HG02798 (cell line): Measurements from ENCODE around the gene RAI1.
A peak's percentile ranks its signal among the peaks of the same experiment; 100 is the strongest.

Experiments used
- ATAC-seq: cut with Tn5 transposase; IDR thresholded peaks from one replicate; pipeline ENCODE4 v1.9.1; 2021; ENCODE audit warnings: mild to moderate bottlenecking; ENCODE audit not compliant: unreplicated experiment, poor library complexity

The RAI1 gene

GRCh38 chr17:17742688-17743390, 61.6 kb downstream of the RAI1 start:
- no peak for ATAC-seq

- no peak for ATAC-seq
These were observed 62.3 kb downstream of the RAI1 start for GRCh38 chr17:17743391-17744112.

- no peak for ATAC-seq
These were observed 62.9 kb downstream of the RAI1 start for GRCh38 chr17:17744116-17744515.

- ATAC-seq = no peak
These were observed 64.5 kb downstream of the RAI1 start for GRCh38 chr17:17745476-17746455.

- ATAC-seq = no peak
These were observed 66.9 kb downstream of the RAI1 start for GRCh38 chr17:17748179-17748578.

- no peak for ATAC-seq
These were observed 67.3 kb downstream of the RAI1 start for GRCh38 chr17:17748604-17749003.

- ATAC-seq = no peak
These were observed 67.9 kb downstream of the RAI1 start for GRCh38 chr17:17749025-17749772.

GRCh38 chr17:17749921-17750320, 68.7 kb downstream of the RAI1 start:
- ATAC-seq = no peak

- peak; percentile 23 for ATAC-seq
These were observed 69.6 kb downstream of the RAI1 start for GRCh38 chr17:17750881-17751280.

GRCh38 chr17:17751489-17752088, 70.3 kb downstream of the RAI1 start:
- ATAC-seq = no peak

- peak; percentile 88 for ATAC-seq
These were observed 71.0 kb downstream of the RAI1 start for GRCh38 chr17:17752089-17752820.

- no peak for ATAC-seq
These were observed 71.6 kb downstream of the RAI1 start for GRCh38 chr17:17752821-17753321.

GRCh38 chr17:17754719-17755686, 73.7 kb downstream of the RAI1 start:
- ATAC-seq = no peak

GRCh38 chr17:17755715-17756114, 74.5 kb downstream of the RAI1 start:
- no peak for ATAC-seq

GRCh38 chr17:17757391-17757791, 76.1 kb downstream of the RAI1 start:
- no peak for ATAC-seq

GRCh38 chr17:17757956-17758845, 76.9 kb downstream of the RAI1 start:
- no peak for ATAC-seq
